HG02678 (cell line): ENCODE results near the gene NOX5.
"Not testable (repeated sequence)": the region's sequence is repeated elsewhere in the genome, so short reads cannot be mapped to it uniquely, and the experiment has no call there.

Experiments used
- ATAC-seq: cut with Tn5 transposase; IDR thresholded peaks from one replicate; pipeline ENCODE4 v1.9.1; 2021; ENCODE audit warnings: mild to moderate bottlenecking, moderate library complexity; ENCODE audit not compliant: unreplicated experiment

The NOX5 gene

GRCh38 chr15:69055251-69055650 is 40.8 kb downstream of the NOX5 start:
- ATAC-seq: no peak

- ATAC-seq: no peak
These were observed 41.9 kb downstream of the NOX5 start for GRCh38 chr15:69056365-69056764.

DNA sequence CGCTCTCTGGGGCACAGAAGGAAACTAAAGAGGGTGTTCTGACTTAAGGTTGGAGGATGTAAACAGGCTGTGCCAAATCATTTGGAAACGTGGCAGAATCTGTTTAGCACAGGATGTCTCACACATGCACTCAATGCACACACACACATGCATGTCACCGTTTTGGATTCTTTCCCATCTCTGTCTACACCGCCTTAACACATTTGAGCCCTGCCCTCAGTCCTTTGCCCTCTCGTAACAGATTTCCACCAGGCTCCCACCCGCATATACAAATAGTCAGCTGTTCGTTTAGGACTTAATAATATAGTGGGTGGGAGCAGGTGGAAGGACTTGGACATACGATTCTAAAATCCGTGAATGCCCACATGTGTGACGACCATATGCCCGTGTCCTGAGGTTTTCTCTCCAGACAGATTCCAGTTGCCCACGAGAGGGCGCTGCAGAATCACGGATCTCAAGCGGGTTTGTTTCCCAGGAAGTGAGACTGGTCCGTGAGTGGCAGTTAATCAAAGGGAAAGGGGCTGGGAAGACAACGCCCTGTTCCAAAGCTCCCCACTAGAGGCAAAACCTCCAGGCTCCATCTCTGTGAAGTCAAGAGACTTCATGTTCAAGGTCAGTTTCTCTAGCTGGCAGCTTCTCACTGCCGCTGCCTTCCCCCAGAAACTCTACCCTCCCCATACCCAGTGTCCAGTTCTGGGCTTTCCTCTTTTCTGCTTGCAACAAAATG is 44.5 kb downstream of the NOX5 start:
- ATAC-seq: no peak

GRCh38 chr15:69059557-69059943 is 45.1 kb downstream of the NOX5 start:
- ATAC-seq: no peak

DNA sequence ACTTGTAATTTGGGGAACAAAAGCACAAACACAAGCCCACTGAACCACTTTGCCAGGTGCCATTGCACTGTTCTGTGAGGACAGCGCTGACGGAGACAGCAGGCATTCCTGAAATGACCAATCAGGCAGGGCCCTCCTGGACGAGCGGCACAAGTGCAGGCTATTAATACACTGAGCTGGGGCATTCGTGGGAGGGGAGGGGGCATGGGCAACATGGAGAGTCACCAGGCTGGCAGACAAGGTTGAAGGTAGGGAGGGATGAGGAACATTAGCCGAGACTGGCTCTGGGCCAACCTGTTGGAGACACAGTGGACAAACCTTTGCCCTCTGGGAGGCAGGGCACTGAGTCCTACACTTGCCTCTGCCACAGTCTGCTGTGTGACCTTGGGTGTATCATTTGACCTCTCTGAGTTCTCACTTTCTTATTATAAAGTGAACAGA is 45.6 kb downstream of the NOX5 start:
- no peak for ATAC-seq

DNA sequence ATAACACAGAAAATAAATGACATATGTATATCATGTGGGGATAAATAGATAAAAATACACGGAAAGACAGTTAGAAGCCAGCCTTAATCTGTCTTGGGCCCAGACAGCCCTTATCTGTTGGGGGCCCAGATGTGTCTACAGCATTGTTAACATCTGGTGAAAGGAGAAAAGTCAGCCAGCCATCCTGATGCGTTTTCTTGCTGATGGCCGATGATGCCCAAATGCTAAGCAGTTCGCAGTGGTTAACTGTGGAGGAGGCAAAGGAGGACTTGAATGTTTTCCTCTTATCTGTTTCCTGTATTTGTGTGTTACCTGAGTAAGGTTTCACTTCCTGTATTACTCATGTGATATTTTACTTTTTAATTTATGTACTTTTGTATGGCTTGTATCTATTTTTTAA is 46.2 kb downstream of the NOX5 start:
- no peak for ATAC-seq

- ATAC-seq: no peak
These were observed 46.9 kb downstream of the NOX5 start for GRCh38 chr15:69061414-69061842.

DNA sequence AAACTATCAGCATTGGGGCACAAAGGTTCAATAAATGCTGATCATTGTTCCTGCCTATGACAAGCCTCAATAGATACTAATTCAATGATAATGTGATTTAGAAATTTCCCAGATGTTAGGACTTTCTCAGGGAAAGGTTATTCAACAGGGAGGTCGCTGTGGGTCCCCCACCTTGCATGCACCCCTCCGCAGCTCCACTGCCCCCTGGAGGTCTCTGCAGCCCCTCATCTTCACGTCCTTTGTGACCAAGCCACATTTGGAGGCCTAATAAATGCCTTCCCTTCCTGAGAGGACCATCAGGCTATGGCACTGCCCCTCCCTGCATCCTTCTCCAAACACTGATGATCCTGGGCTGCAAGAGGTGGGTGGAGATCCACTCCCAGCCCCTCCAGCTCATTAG is 50.2 kb downstream of the NOX5 start:
- ATAC-seq: no peak

- no peak for ATAC-seq
These were observed 51.8 kb downstream of the NOX5 start for GRCh38 chr15:69066007-69066995.

DNA sequence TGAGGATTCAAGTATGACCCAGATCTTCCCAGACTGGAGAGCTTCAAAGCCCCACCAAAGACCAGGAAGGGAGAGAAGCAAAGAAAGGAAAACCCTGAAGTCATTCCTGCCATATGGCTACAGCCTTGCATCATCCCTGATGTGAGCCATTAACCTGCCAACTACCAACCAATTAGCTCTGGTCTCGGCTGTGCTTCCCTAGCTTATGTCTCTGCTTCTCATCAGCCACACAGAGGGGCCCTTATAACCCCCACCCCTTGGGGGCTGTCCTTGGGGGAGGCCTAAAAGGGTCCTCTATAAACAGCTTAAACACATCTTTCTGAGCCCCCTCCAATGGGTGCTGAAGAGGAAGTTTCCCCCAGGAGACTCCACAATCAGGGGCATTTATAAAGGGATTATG is 52.8 kb downstream of the NOX5 start:
- no peak for ATAC-seq

DNA sequence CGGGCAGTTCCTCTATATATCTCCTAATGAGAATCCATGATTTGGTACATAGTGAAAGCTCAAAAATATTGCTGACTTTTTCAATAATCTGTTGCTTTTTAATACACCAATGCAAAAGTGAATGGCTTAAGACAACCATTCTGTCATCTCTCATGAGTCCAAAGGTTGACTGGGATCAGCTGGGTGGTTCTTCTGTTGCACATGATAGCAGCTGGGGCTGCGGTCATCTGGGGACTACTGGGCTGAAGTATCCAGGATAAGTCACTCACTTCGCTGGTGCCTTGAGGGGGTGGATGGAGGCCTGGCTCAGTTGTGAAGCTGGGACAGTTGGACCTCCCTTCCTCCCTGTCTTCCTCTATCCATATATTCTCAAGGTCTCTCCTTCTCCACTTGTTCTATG is 53.7 kb downstream of the NOX5 start:
- no peak for ATAC-seq

- ATAC-seq: not testable (repeated sequence)
These were observed 54.8 kb downstream of the NOX5 start for GRCh38 chr15:69069290-69069689.

GRCh38 chr15:69069996-69070395 is 55.5 kb downstream of the NOX5 start:
- no peak for ATAC-seq

GRCh38 chr15:69070396-69070795 is 55.9 kb downstream of the NOX5 start:
- ATAC-seq: no peak

GRCh38 chr15:69071260-69071659 is 56.8 kb downstream of the NOX5 start:
- ATAC-seq: no peak

- ATAC-seq: no peak
These were observed 58.4 kb downstream of the NOX5 start for GRCh38 chr15:69072906-69073305.

GRCh38 chr15:69074001-69074842 is 59.7 kb downstream of the NOX5 start:
- no peak for ATAC-seq

- no peak for ATAC-seq
These were observed 60.3 kb downstream of the NOX5 start for GRCh38 chr15:69074843-69075224.

DNA sequence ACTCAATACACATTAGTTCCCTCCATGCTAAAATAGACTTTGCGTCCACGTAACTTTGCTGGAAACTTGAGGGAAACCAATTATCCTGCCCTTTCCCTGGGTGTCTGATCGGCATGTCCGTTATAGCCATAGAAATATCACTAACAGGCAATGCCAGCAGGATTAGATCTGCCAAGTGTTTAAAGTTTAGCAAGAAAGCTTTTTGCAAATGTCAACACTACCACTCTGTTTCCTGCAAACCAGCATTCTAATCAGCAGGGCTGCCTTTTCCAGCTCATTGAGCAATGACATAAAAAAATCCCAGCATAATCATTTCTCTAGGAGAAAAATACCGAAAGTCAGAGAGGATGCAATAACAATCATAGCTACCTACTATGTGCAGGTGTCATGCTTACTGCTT is 60.9 kb downstream of the NOX5 start:
- ATAC-seq: no peak

GRCh38 chr15:69076756-69077155 is 62.3 kb downstream of the NOX5 start:
- ATAC-seq: no peak

GRCh38 chr15:69078638-69079037 is 64.1 kb downstream of the NOX5 start:
- ATAC-seq: no peak
